ENCODE data around the gene ZNF148. TPM values are rescaled to one million over a fixed set of nuclear protein-coding genes. Genes with fewer than 3 reads are reported as not detected.
"Not testable (repeated sequence)": the region's sequence is repeated elsewhere in the genome, so short reads cannot be mapped to it uniquely, and the experiment has no call there.

ZNF148 gene
- total and polyA plus RNA-seq, 7 experiments from 2014 or later, result 36.3 to 101 (median 58.6) TPM

DNA sequence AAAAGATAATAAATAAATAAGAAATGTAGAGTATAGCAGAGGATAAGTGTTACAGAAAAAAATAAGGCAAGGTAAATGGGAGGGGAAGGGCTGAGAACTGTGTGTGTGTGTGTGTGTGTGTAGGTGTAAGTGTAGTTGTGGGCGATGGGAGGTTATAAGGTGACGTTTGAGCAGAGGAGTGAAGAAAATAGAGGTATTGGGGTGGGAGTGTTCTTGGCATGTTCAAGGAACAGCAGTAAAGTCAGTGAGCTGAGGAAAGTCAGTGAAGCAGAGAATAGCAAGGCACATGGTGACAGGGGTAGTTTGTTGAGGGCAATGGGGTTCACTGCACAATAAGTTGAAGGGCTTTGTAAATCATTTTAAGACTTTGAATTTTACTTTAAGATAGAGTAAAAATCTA, 30.9 kb upstream of the ZNF148 start:
- ChIA-PET POLR2A (no interaction called here), CTCF (no interaction called here)
- H3K4me3 Mint-ChIP-seq, result no peak overlapping the region

DNA sequence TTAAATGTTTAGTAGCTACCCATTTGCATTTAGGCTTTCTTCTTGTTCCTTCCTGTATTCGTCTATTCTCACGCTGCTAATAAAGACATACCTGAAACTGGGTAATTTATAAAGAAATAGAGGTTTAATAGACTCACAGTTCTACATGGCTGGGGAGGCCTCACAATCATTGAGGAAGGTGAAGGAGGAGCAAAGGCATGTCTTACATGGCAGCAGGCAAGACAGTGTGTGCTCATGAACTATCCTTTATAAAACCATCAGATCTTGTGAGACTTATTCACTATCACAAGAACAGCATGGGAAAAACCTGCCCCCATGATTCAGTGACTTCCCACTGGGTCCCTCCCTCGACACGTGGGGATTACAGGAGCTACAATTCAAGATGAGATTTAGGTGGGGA, 30.4 kb upstream of the ZNF148 start:
- intact Hi-C loops (cut with micrococcal nuclease); H3K4me3 ChIP-seq (ENCODE audit: low read length); CTCF ChIA-PET; H3K4me3 Mint-ChIP-seq; H3K4me1 Mint-ChIP-seq; H3K27me3 ChIP-seq (ENCODE audit: control insufficient read depth in 2 of 2, insufficient read depth in 2 of 2, low read length in 2 of 2); H3K4me1 ChIP-seq (ENCODE audit: control insufficient read depth in 2 of 2, insufficient read depth in 2 of 2, low read length in 2 of 2); H3K27ac Mint-ChIP-seq; H3K9me3 ChIP-seq (ENCODE audit: control insufficient read depth in 2 of 3, low read length in 3 of 3); POLR2A ChIA-PET; H3K36me3 ChIP-seq (ENCODE audit: control insufficient read depth in 2 of 3, insufficient read depth in 3 of 3, low read length in 3 of 3); H3K27ac ChIP-seq (ENCODE audit: low read depth, low read length); ATAC-seq; DNase-seq: not testable (repeated sequence)
- H3K36me3 Mint-ChIP-seq, result peaks cover 0 to 14% (median 6%) of the 10 kb centered on the region in 5 donors
- H3K27me3 Mint-ChIP-seq, result peaks cover 0 to 43% (median 14%) of the 10 kb centered on the region in 5 donors
- H3K9me3 Mint-ChIP-seq, result peaks cover 0 to 32% (median 10%) of the 10 kb centered on the region in 11 donors

More for the DNA sequence above, 30.9 kb upstream of the ZNF148 start:
- no peaks in the 10 kb centered on the region for H3K9me3 ChIP-seq (ENCODE audit: control insufficient read depth in 2 of 3, low read length in 3 of 3)
- no peak for ATAC-seq
- intact Hi-C loops (cut with micrococcal nuclease), result no loop called here
- Mint-ChIP-seq H3K27ac (no peak overlapping the region), H3K4me1 (peaks cover 0 to 6% (median 0%) of the 10 kb centered on the region in 7 donors), H3K36me3 (peaks cover 0 to 14% (median 6%) of the 10 kb centered on the region in 5 donors), H3K27me3 (peaks cover 3 to 43% (median 16%) of the 10 kb centered on the region in 5 donors), H3K9me3 (peaks cover 0 to 32% (median 10%) of the 10 kb centered on the region in 11 donors)
- no peaks in the 10 kb centered on the region for H3K36me3 ChIP-seq (ENCODE audit: control insufficient read depth in 2 of 3, insufficient read depth in 3 of 3, low read length in 3 of 3)
- no peak for DNase-seq
- no peaks in the 10 kb centered on the region for H3K4me1 ChIP-seq (ENCODE audit: control insufficient read depth in 2 of 2, insufficient read depth in 2 of 2, low read length in 2 of 2)
- no peak overlapping the region for H3K4me3 ChIP-seq (ENCODE audit: low read length)
- H3K27ac ChIP-seq (ENCODE audit: low read depth, low read length), result no peak overlapping the region
- no peaks in the 10 kb centered on the region for H3K27me3 ChIP-seq (ENCODE audit: control insufficient read depth in 2 of 2, insufficient read depth in 2 of 2, low read length in 2 of 2)

DNA sequence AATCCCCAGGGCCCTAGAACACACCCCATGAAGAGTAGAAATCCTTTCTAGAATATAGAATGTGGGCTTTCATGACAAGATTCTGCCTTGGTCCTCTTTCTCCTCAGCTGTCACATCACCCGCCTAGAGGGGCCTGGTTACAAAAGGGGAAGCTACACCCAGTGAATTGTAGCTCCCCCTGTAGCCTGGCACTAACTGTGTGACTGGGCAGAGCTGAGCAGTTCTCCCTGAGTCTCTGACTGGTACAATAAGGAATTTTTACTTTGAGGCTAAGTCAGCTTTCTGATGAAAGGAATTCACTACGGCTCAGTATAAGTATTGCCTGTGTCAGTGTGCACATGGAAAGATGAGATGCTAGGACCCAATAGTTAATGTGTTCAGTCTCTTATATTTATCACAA, 28.7 kb upstream of the ZNF148 start:
- intact Hi-C loops (cut with micrococcal nuclease), result no loop called here
- H3K36me3 Mint-ChIP-seq, result peaks cover 0 to 14% (median 3%) of the 10 kb centered on the region in 5 donors
- Histone ChIP-seq H3K4me3 (ENCODE audit: low read length) (no peak overlapping the region), H3K4me1 (ENCODE audit: control insufficient read depth in 2 of 2, insufficient read depth in 2 of 2, low read length in 2 of 2) (no peaks in the 10 kb centered on the region), H3K27ac (ENCODE audit: low read depth, low read length) (no peak overlapping the region), H3K9me3 (ENCODE audit: control insufficient read depth in 2 of 3, low read length in 3 of 3) (no peaks in the 10 kb centered on the region), H3K27me3 (ENCODE audit: control insufficient read depth in 2 of 2, insufficient read depth in 2 of 2, low read length in 2 of 2) (no peaks in the 10 kb centered on the region), H3K36me3 (ENCODE audit: control insufficient read depth in 2 of 3, insufficient read depth in 3 of 3, low read length in 3 of 3) (no peaks in the 10 kb centered on the region)
- peaks cover 0 to 6% (median 0%) of the 10 kb centered on the region in 7 donors for H3K4me1 Mint-ChIP-seq
- peaks cover 0 to 40% (median 5%) of the 10 kb centered on the region in 5 donors for H3K27me3 Mint-ChIP-seq
- ChIA-PET CTCF (no interaction called here), POLR2A (no interaction called here)
- DNase-seq (no peak), ATAC-seq (no peak)
- peaks cover 0 to 27% (median 10%) of the 10 kb centered on the region in 11 donors for H3K9me3 Mint-ChIP-seq
- H3K27ac Mint-ChIP-seq, result no peak overlapping the region
- H3K4me3 Mint-ChIP-seq, result no peak overlapping the region

DNA sequence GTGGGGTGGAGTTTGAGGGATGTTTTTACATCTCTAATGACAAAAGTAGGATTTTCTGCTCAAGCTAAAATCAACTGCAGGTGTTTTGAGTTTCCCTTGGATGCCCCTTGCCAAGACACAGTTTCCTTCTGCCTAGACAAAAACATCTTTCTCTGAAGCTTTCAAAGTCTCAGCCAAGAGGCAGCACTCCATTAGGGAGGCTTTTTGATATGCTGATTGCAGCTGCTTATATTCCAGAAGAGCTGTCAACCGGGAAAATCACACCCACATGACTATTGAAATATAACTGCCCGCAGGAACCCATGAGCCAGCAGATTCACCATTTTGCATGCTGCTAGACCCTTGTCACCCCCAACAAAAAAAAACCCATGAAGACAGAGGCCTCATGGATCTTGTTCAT, 27.5 kb upstream of the ZNF148 start:
- intact Hi-C loops (cut with micrococcal nuclease), result no loop called here
- Mint-ChIP-seq H3K27me3 (peaks cover 0 to 44% (median 5%) of the 10 kb centered on the region in 5 donors), H3K4me3 (no peak overlapping the region), H3K4me1 (peaks cover 0 to 6% (median 0%) of the 10 kb centered on the region in 7 donors), H3K9me3 (peaks cover 2 to 27% (median 10%) of the 10 kb centered on the region in 11 donors), H3K36me3 (peaks cover 0 to 14% (median 3%) of the 10 kb centered on the region in 5 donors), H3K27ac (no peak overlapping the region)
- Histone ChIP-seq H3K4me3 (ENCODE audit: low read length) (no peak overlapping the region), H3K4me1 (ENCODE audit: control insufficient read depth in 2 of 2, insufficient read depth in 2 of 2, low read length in 2 of 2) (no peaks in the 10 kb centered on the region), H3K36me3 (ENCODE audit: control insufficient read depth in 2 of 3, insufficient read depth in 3 of 3, low read length in 3 of 3) (no peaks in the 10 kb centered on the region), H3K27ac (ENCODE audit: low read depth, low read length) (no peak overlapping the region), H3K27me3 (ENCODE audit: control insufficient read depth in 2 of 2, insufficient read depth in 2 of 2, low read length in 2 of 2) (peaks cover 0 to 3% of the 10 kb centered on the region in 2 donors), H3K9me3 (ENCODE audit: control insufficient read depth in 2 of 3, low read length in 3 of 3) (no peaks in the 10 kb centered on the region)
- ChIA-PET POLR2A (no interaction called here), CTCF (no interaction called here)
- no peak for ATAC-seq
- DNase-seq, result no peak

DNA sequence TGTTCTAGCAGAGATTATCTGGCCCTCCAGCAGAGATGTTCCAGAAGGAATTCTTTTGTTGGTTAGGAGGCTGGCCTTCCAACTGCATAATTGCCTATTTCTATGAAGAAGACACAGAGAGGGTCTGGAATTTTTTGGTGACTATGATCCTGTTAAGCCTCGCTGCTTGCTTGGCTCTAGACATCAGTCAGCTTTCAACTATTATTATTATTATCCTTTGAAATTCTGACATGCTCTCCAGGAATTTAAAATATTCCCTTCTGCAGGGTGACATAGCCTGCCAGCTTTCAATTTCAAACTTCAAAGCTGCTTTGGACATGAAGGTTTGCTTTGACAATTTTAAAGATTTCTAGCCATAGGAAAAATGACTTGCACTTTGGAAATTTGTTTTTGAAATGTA, 26.3 kb upstream of the ZNF148 start:
- H3K27me3 Mint-ChIP-seq, result peaks cover 2 to 47% (median 6%) of the 10 kb centered on the region in 5 donors
- peaks cover 0 to 5% (median 0%) of the 10 kb centered on the region in 7 donors for H3K4me1 Mint-ChIP-seq
- H3K9me3 Mint-ChIP-seq, result peaks cover 2 to 24% (median 10%) of the 10 kb centered on the region in 11 donors

DNA sequence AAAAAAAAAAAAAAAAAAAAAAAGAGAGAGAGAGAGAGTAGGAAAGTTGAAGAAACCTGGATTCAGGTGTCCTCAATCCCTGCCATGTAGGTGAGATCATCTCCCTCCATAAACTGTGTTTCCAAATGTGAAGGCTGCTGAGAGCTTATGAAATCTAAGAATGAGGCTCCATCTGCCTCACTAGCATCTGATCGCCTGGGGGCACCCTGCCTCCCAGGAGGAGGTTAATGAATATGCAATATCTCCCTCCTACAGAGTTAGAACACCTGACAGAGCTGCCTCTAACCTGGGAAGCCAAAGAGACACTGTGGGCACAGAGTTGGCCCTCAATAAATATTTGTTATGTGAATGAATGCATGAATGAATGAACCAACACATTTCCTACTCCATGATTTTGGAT, 23.8 kb upstream of the ZNF148 start:
- CTCF ChIA-PET, result no interaction called here
- POLR2A ChIA-PET, result no interaction called here

More for the DNA sequence above, 26.3 kb upstream of the ZNF148 start:
- Histone ChIP-seq H3K9me3 (ENCODE audit: control insufficient read depth in 2 of 3, low read length in 3 of 3) (no peaks in the 10 kb centered on the region), H3K36me3 (ENCODE audit: control insufficient read depth in 2 of 3, insufficient read depth in 3 of 3, low read length in 3 of 3) (no peaks in the 10 kb centered on the region), H3K4me3 (ENCODE audit: low read length) (no peak overlapping the region), H3K4me1 (ENCODE audit: control insufficient read depth in 2 of 2, insufficient read depth in 2 of 2, low read length in 2 of 2) (no peaks in the 10 kb centered on the region), H3K27me3 (ENCODE audit: control insufficient read depth in 2 of 2, insufficient read depth in 2 of 2, low read length in 2 of 2) (peaks cover 0 to 3% of the 10 kb centered on the region in 2 donors), H3K27ac (ENCODE audit: low read depth, low read length) (no peak overlapping the region)
- ChIA-PET POLR2A (no interaction called here), CTCF (no interaction called here)
- no peak overlapping the region for H3K4me3 Mint-ChIP-seq
- intact Hi-C loops (cut with micrococcal nuclease), result no loop called here
- DNase-seq, result no peak
- ATAC-seq, result no peak
- H3K27ac Mint-ChIP-seq, result no peak overlapping the region
- H3K36me3 Mint-ChIP-seq, result peaks cover 0 to 14% (median 3%) of the 10 kb centered on the region in 5 donors

DNA sequence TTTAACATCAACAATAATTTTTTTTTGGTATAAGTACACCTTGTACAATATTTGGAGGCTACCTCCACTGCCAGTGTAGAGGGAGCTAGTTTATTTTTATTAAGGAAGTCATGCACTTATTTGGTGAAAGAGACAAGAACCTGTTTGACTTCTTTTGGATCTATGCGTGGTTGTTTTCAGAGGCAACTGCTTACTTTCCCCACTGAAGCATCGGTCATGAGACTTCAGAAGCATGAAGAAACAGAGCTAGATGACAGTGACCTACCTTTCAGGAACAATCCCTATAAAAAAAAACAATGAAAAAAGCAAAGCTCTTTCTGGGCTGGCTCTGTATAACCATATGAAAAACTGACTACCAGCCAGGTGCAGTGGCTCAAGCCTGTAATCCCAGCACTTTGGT, 20.0 kb upstream of the ZNF148 start:
- POLR2A ChIA-PET, result no interaction called here

More for the DNA sequence above, 23.8 kb upstream of the ZNF148 start:
- Histone ChIP-seq H3K4me3 (ENCODE audit: low read length) (no peak overlapping the region), H3K4me1 (ENCODE audit: control insufficient read depth in 2 of 2, insufficient read depth in 2 of 2, low read length in 2 of 2) (no peaks in the 10 kb centered on the region), H3K27me3 (ENCODE audit: control insufficient read depth in 2 of 2, insufficient read depth in 2 of 2, low read length in 2 of 2) (peaks cover 0 to 3% of the 10 kb centered on the region in 2 donors), H3K27ac (ENCODE audit: low read depth, low read length) (no peak overlapping the region), H3K9me3 (ENCODE audit: control insufficient read depth in 2 of 3, low read length in 3 of 3) (no peaks in the 10 kb centered on the region), H3K36me3 (ENCODE audit: control insufficient read depth in 2 of 3, insufficient read depth in 3 of 3, low read length in 3 of 3) (no peaks in the 10 kb centered on the region)
- ATAC-seq (no peak), DNase-seq (no peak)
- H3K9me3 Mint-ChIP-seq, result peaks cover 0 to 2% (median 0%) of the 10 kb centered on the region in 11 donors
- no peaks in the 10 kb centered on the region for H3K36me3 Mint-ChIP-seq
- H3K4me3 Mint-ChIP-seq, result no peak overlapping the region
- intact Hi-C loops (cut with micrococcal nuclease), result no loop called here
- peaks cover 0 to 4% (median 0%) of the 10 kb centered on the region in 7 donors for H3K4me1 Mint-ChIP-seq
- H3K27ac Mint-ChIP-seq, result no peak overlapping the region
- peaks cover 6 to 58% (median 11%) of the 10 kb centered on the region in 5 donors for H3K27me3 Mint-ChIP-seq

More for the DNA sequence above, 20.0 kb upstream of the ZNF148 start:
- Mint-ChIP-seq H3K27ac (no peak overlapping the region), H3K9me3 (peaks cover 0 to 2% (median 0%) of the 10 kb centered on the region in 11 donors), H3K27me3 (peaks cover 6 to 45% (median 11%) of the 10 kb centered on the region in 5 donors), H3K4me1 (peaks cover 0 to 8% (median 4%) of the 10 kb centered on the region in 7 donors), H3K36me3 (no peaks in the 10 kb centered on the region), H3K4me3 (no peak overlapping the region)
- ATAC-seq (no peak), DNase-seq (no peak)
- Histone ChIP-seq H3K27me3 (ENCODE audit: control insufficient read depth in 2 of 2, insufficient read depth in 2 of 2, low read length in 2 of 2) (peaks cover 0 to 3% of the 10 kb centered on the region in 2 donors), H3K27ac (ENCODE audit: low read depth, low read length) (no peak overlapping the region), H3K4me3 (ENCODE audit: low read length) (no peak overlapping the region), H3K36me3 (ENCODE audit: control insufficient read depth in 2 of 3, insufficient read depth in 3 of 3, low read length in 3 of 3) (no peaks in the 10 kb centered on the region), H3K4me1 (ENCODE audit: control insufficient read depth in 2 of 2, insufficient read depth in 2 of 2, low read length in 2 of 2) (no peaks in the 10 kb centered on the region), H3K9me3 (ENCODE audit: control insufficient read depth in 2 of 3, low read length in 3 of 3) (no peaks in the 10 kb centered on the region)
- CTCF ChIA-PET, result interaction anchor here (0.6 kb wide), 2 partner anchors 262 to 1835 kb away, joined by 3 to 4 read pairs; no protein-coding TSS in a partner anchor
- intact Hi-C loops (cut with micrococcal nuclease), result no loop called here

Measured in naive thymus-derived CD4-positive, alpha-beta T cell (primary cell).